Breast epithelium (tissue), 4 donors: ENCODE results near the gene BEAN1. TPM values are rescaled to one million over a fixed set of nuclear protein-coding genes. Genes with fewer than 3 reads are reported as not detected.
"Not testable (repeated sequence)": the region's sequence is repeated elsewhere in the genome, so short reads cannot be mapped to it uniquely, and the experiment has no call there.

Source experiments
- DNase-seq, 2 donors: peaks; one replicate each; pipeline ENCODE4 v3.0.0-alpha.2; 2019; ENCODE audit warnings: low spot score in 2 of 2
- H3K27ac ChIP-seq, 2 donors: fragments of 200-600 bp; sonication (generic) in 1 of 2; one replicate each; pipeline ENCODE4 v1.5.1; 2016 to 2019; ENCODE audit warnings: mild to moderate bottlenecking in 1 of 2
- H3K27me3 ChIP-seq, 2 donors: fragments of 200-600 bp; sonication (generic) in 1 of 2; one replicate each; pipeline versions ENCODE4 v1.5.1 to v1.6.0; 2017 to 2019; ENCODE audit warnings: control low read depth in 1 of 2, mild to moderate bottlenecking in 1 of 2
- H3K36me3 ChIP-seq: fragments of 200-600 bp; one replicate; pipeline ENCODE4 v1.5.1; 2019
- H3K4me1 ChIP-seq, 2 donors: fragments of 200-600 bp; sonication (generic); one replicate each; pipeline ENCODE4 v1.5.1; 2016 to 2019; ENCODE audit warnings: control low read depth in 1 of 2
- H3K4me3 ChIP-seq, 3 donors: fragments of 200-600 bp; sonication (generic); 1 replicate in 2 of 3; 2 replicates in 1 of 3; pipeline ENCODE4 v1.5.1; 2016 to 2019; ENCODE audit warnings: mild to moderate bottlenecking in 3 of 3, moderate library complexity in 2 of 3
- H3K9me3 ChIP-seq, 2 donors: fragments of 200-600 bp; sonication (generic) in 1 of 2; one replicate each; pipeline ENCODE4 v1.5.1; 2016 to 2019; ENCODE audit warnings: control low read depth in 1 of 2
- CTCF ChIP-seq, 3 donors: fragments of 450-650 bp; IDR thresholded peaks; one replicate each; pipeline ENCODE4 v1.5.1; 2016 to 2017; ENCODE audit warnings: antibody characterized with exemption in 3 of 3, mild to moderate bottlenecking in 3 of 3, moderate library complexity in 3 of 3
- POLR2A ChIP-seq: fragments of 450-650 bp; IDR thresholded peaks from one replicate; pipeline ENCODE4 v1.6.1; 2016; ENCODE audit warnings: antibody characterized with exemption, mild to moderate bottlenecking, moderate library complexity
- POLR2AphosphoS5 ChIP-seq, 3 donors: sonication (generic); formaldehyde crosslinking; IDR thresholded peaks; one replicate each; pipeline ENCODE4 v1.6.1; 2017; ENCODE audit warnings: antibody characterized with exemption in 3 of 3
- intact Hi-C: fragments of 100-400 bp; cut with DNase I; formaldehyde crosslinking; loops from one replicate; pipeline ENCODE4 v1.15.1; 2023; ENCODE audit warnings: low total_unique reads
- total RNA-seq, 3 donors: library from RNA; depleted of rRNA; stranded (reverse); fragments of >200 nt; gene quantifications; one replicate each; pipeline ENCODE4 v1.1.0, GENCODE V29; 2016

BEAN1 gene
- total RNA-seq, 3 donors from 2014 or later: 0.16 to 3.5 TPM; not detected in 1

- Histone ChIP-seq H3K4me1 (no peaks in the 10 kb centered on the region), H3K4me3 (no peak overlapping the region), H3K27me3 (no peaks in the 10 kb centered on the region), H3K36me3 (no peaks in the 10 kb centered on the region), H3K9me3 (no peaks in the 10 kb centered on the region), H3K27ac (no peak overlapping the region)
- intact Hi-C loops: loop anchor here (5.0 kb wide), 1 partner anchor 179 kb away; no protein-coding TSS in a partner anchor
- no peak for DNase-seq
- TF ChIP-seq POLR2A: no peak
- TF ChIP-seq CTCF (IDR thresholded peaks at IDR 0.05): no peak
- TF ChIP-seq POLR2AphosphoS5 (IDR thresholded peaks at IDR 0.05): no peak
These were observed 19.6 kb downstream of the BEAN1 start for GRCh38 chr16:66446737-66447136.

- no peak overlapping the region for H3K27ac ChIP-seq
- no peaks in the 10 kb centered on the region for H3K9me3 ChIP-seq
- TF ChIP-seq POLR2AphosphoS5 (IDR thresholded peaks at IDR 0.05): no peak
- H3K4me1 ChIP-seq: no peaks in the 10 kb centered on the region
- intact Hi-C loops: loop anchor here (5.0 kb wide), 1 partner anchor 180 kb away; no protein-coding TSS in a partner anchor
- no peak for DNase-seq
- H3K36me3 ChIP-seq: no peaks in the 10 kb centered on the region
- no peaks in the 10 kb centered on the region for H3K27me3 ChIP-seq
- H3K4me3 ChIP-seq: no peak overlapping the region
These were observed 20.4 kb downstream of the BEAN1 start for GRCh38 chr16:66447491-66447890.

- Histone ChIP-seq H3K4me3 (no peak overlapping the region), H3K27me3 (no peaks in the 10 kb centered on the region), H3K9me3 (no peaks in the 10 kb centered on the region), H3K36me3 (no peaks in the 10 kb centered on the region), H3K4me1 (no peaks in the 10 kb centered on the region), H3K27ac (no peak overlapping the region)
- DNase-seq: no peak
- TF ChIP-seq CTCF (IDR thresholded peaks at IDR 0.05) (no peak), POLR2AphosphoS5 (IDR thresholded peaks at IDR 0.05) (no peak), POLR2A (no peak)
- intact Hi-C loops: no loop called here
These were observed 24.5 kb downstream of the BEAN1 start for GRCh38 chr16:66451548-66451947.

- H3K36me3 ChIP-seq, DNase-seq, H3K9me3 ChIP-seq, H3K27me3 ChIP-seq, H3K27ac ChIP-seq, H3K4me1 ChIP-seq, H3K4me3 ChIP-seq, intact Hi-C loops: not testable (repeated sequence)
These were observed 26.1 kb downstream of the BEAN1 start for GRCh38 chr16:66453230-66453629.

GRCh38 chr16:66454751-66455150 lies 27.7 kb downstream of the BEAN1 start:
- DNase-seq: no peak
- H3K4me1 ChIP-seq: no peaks in the 10 kb centered on the region
- intact Hi-C loops: no loop called here
- H3K27me3 ChIP-seq: no peaks in the 10 kb centered on the region
- H3K27ac ChIP-seq: no peak overlapping the region
- TF ChIP-seq POLR2AphosphoS5 (IDR thresholded peaks at IDR 0.05): no peak
- no peak for TF ChIP-seq POLR2A
- TF ChIP-seq CTCF (IDR thresholded peaks at IDR 0.05): no peak
- no peaks in the 10 kb centered on the region for H3K36me3 ChIP-seq
- H3K4me3 ChIP-seq: no peak overlapping the region
- H3K9me3 ChIP-seq: no peaks in the 10 kb centered on the region

- H3K27ac ChIP-seq: no peak overlapping the region
- no peaks in the 10 kb centered on the region for H3K36me3 ChIP-seq
- no peaks in the 10 kb centered on the region for H3K4me1 ChIP-seq
- DNase-seq: no peak
- H3K9me3 ChIP-seq: no peaks in the 10 kb centered on the region
- peaks cover 0 to 7% of the 10 kb centered on the region in 2 donors for H3K27me3 ChIP-seq
- H3K4me3 ChIP-seq: no peak overlapping the region
- TF ChIP-seq CTCF (IDR thresholded peaks at IDR 0.05): no peak
- TF ChIP-seq POLR2A: no peak
- TF ChIP-seq POLR2AphosphoS5 (IDR thresholded peaks at IDR 0.05): no peak
- intact Hi-C loops: no loop called here
These were observed 28.9 kb downstream of the BEAN1 start for GRCh38 chr16:66455970-66456369.
